PC-9 (cell line): ENCODE data around the gene ASTL. TPM values are rescaled to one million over a fixed set of nuclear protein-coding genes. Genes with fewer than 3 reads are reported as not detected.

ENCODE experiments used
- BruUV-seq: library from RNA; stranded (reverse); fragments of 400-500 nt; replicated peaks from 2 replicates; lab custom pipeline; 2021; lab: Mats Ljungman, UMichigan
- CTCF ChIA-PET: fragments of 300-600 bp; sonication (Branson Sonifier 250); formaldehyde crosslinking; loops from one replicate; lab custom pipeline; 2022; ENCODE audit warnings: antibody characterized with exemption; lab: Charles Lee
- POLR2A ChIA-PET: fragments of 300-600 bp; sonication (Branson Sonifier 250); formaldehyde crosslinking; loops from one replicate; lab custom pipeline; 2022; ENCODE audit warnings: antibody characterized with exemption; ENCODE audit not compliant: unreplicated experiment; lab: Charles Lee
- DNase-seq, 2 experiments: peaks; one replicate each; pipeline versions ENCODE4 v3.0.0 to v3.0.0-alpha.2; 2015 to 2022; ENCODE audit warnings: mixed read lengths in 1 of 2
- H2AFZ ChIP-seq: fragments of 200-600 bp; sonication (generic); 2 replicates; pipeline ENCODE4 v1.8.1; 2017; ENCODE audit warnings: antibody characterized with exemption
- H3F3A ChIP-seq: fragments of 200-600 bp; sonication (generic); 2 replicates; pipeline ENCODE4 v1.8.1; 2017; ENCODE audit warnings: antibody characterized with exemption, mild to moderate bottlenecking, low read depth; ENCODE audit not compliant: insufficient read depth
- H3K27ac ChIP-seq: fragments of 200-600 bp; sonication (generic); 2 replicates; pipeline ENCODE4 v1.6.1; 2016; ENCODE audit warnings: mixed run types
- H3K27me3 ChIP-seq: fragments of 200-600 bp; sonication (generic); 2 replicates; pipeline ENCODE4 v1.6.1; 2016; ENCODE audit warnings: low read depth, mixed run types; ENCODE audit not compliant: insufficient read depth
- H3K36me3 ChIP-seq: fragments of 200-600 bp; sonication (generic); 2 replicates; pipeline ENCODE4 v1.6.1; 2016; ENCODE audit warnings: low read depth, mixed run types
- H3K4me1 ChIP-seq: fragments of 200-600 bp; sonication (generic); replicated peaks from 2 replicates; pipeline ENCODE4 v1.6.1; 2016; ENCODE audit warnings: mixed run types; ENCODE audit not compliant: insufficient read depth
- H3K4me2 ChIP-seq: fragments of 200-600 bp; sonication (generic); 2 replicates; pipeline ENCODE4 v1.6.1; 2017; ENCODE audit warnings: mixed run types
- H3K4me3 ChIP-seq: fragments of 200-600 bp; sonication (generic); 2 replicates; pipeline ENCODE4 v1.6.1; 2016; ENCODE audit warnings: mixed run types
- H3K79me2 ChIP-seq: fragments of 200-600 bp; sonication (generic); 2 replicates; pipeline ENCODE4 v1.6.1; 2017; ENCODE audit warnings: low read depth, mixed run types
- H3K9me2 ChIP-seq: fragments of 200-600 bp; sonication (generic); 2 replicates; pipeline ENCODE4 v1.8.1; 2017; ENCODE audit warnings: mild to moderate bottlenecking; ENCODE audit not compliant: insufficient read depth
- H3K9me3 ChIP-seq: fragments of 200-600 bp; sonication (generic); 2 replicates; pipeline ENCODE4 v1.8.1; 2016; ENCODE audit warnings: low read depth; ENCODE audit not compliant: insufficient read depth
- H4K20me1 ChIP-seq: fragments of 200-600 bp; sonication (generic); 2 replicates; pipeline ENCODE4 v1.8.1; 2017; ENCODE audit not compliant: insufficient read depth
- EZH2 ChIP-seq: fragments of 200-600 bp; sonication (generic); IDR thresholded peaks from 2 replicates; pipeline ENCODE4 v1.8.0; 2017; ENCODE audit warnings: antibody characterized with exemption, low read depth
- intact Hi-C: fragments of 100-400 bp; cut with micrococcal nuclease; formaldehyde crosslinking; loops from one replicate; pipeline ENCODE4 v1.10.0; 2022; ENCODE audit not compliant: unreplicated experiment
- total RNA-seq: library from RNA; stranded (reverse); gene quantifications from 2 replicates; pipeline ENCODE4 v1.2.3, GENCODE V29; 2021
- TF ChIP-seq, protein P1 (sequence below): fragments of 200-600 bp; sonication (generic); conservative IDR thresholded peaks from 2 replicates; pipeline ENCODE4 v1.6.1; 2017; ENCODE audit warnings: mixed run types, antibody characterized with exemption, mild to moderate bottlenecking, moderate library complexity

The ASTL gene
- total RNA-seq, 1 experiment from 2014 or later = not detected

DNA sequence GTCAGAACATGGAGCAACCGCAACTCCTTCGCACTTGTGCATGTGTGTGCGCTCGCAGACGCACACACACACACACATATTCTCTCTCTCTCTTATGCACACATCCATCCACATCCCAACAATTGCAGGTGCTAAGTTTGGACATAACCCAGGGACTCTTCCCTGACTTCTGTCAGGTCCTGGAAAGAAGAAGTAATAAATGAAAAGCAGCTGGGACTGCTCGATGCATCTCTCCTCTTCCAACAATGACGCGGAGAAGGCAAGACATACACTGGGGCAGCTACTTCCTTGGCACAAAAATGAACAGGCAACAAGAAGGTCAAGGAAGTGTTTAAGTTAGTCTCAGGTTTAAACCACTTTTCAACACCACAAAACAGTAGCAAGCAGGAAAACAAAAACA lies 46.7 kb upstream of the ASTL start:
- Histone ChIP-seq H3K9me2 (no peaks in the 10 kb centered on the region), H3K4me1 (no peaks in the 10 kb centered on the region), H3K9me3 (no peaks in the 10 kb centered on the region), H3F3A (peaks cover 50% of the 10 kb centered on the region), H3K36me3 (peaks cover 20% of the 10 kb centered on the region), H3K27ac (no peak overlapping the region), H2AFZ (no peak overlapping the region), H3K27me3 (no peaks in the 10 kb centered on the region), H3K4me2 (no peak overlapping the region), H3K4me3 (no peak overlapping the region), H4K20me1 (peaks cover 16% of the 10 kb centered on the region), H3K79me2 (no peaks in the 10 kb centered on the region; the same call in 1 of the 2 replicates)
- CTCF ChIA-PET = interaction anchor here (1.0 kb wide), 1 partner anchor 23 kb away, joined by 3 read pairs; no protein-coding TSS in a partner anchor
- DNase-seq = no peak
- no peak for TF ChIP-seq EZH2
- TF ChIP-seq, protein P1, sequence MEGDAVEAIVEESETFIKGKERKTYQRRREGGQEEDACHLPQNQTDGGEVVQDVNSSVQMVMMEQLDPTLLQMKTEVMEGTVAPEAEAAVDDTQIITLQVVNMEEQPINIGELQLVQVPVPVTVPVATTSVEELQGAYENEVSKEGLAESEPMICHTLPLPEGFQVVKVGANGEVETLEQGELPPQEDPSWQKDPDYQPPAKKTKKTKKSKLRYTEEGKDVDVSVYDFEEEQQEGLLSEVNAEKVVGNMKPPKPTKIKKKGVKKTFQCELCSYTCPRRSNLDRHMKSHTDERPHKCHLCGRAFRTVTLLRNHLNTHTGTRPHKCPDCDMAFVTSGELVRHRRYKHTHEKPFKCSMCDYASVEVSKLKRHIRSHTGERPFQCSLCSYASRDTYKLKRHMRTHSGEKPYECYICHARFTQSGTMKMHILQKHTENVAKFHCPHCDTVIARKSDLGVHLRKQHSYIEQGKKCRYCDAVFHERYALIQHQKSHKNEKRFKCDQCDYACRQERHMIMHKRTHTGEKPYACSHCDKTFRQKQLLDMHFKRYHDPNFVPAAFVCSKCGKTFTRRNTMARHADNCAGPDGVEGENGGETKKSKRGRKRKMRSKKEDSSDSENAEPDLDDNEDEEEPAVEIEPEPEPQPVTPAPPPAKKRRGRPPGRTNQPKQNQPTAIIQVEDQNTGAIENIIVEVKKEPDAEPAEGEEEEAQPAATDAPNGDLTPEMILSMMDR = no peak
- POLR2A ChIA-PET = no interaction called here
- BruUV-seq = no TSS peak
- intact Hi-C loops = no loop called here

DNA sequence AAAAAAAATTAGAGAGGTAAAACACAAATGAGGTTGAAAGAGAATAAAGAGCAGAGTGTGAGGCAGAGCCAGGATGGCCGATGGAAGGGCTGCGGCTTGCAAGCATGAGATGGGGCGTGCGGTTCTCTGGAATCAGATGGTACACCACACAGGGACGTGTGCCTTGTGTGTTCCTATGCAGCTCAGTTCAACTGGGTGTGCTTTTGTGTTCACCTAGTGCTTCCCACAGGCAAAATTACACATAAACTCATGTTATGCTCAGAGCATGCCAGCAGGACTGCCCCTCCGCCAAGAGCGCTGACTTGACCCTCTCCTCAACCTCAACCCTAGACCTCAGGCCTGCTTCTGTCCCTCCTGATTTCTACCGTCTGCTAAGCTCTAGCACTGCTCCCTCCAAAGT lies 45.9 kb upstream of the ASTL start:
- CTCF ChIA-PET = no interaction called here
- no peaks in the 10 kb centered on the region for H3K27me3 ChIP-seq
- H3K27ac ChIP-seq = no peak overlapping the region
- intact Hi-C loops = no loop called here
- H3K9me3 ChIP-seq = no peaks in the 10 kb centered on the region
- H3K79me2 ChIP-seq = no peaks in the 10 kb centered on the region; the same call in 1 of the 2 replicates
- no TSS peak for BruUV-seq
- H3K4me1 ChIP-seq = no peaks in the 10 kb centered on the region
- no peak overlapping the region for H2AFZ ChIP-seq
- H3K36me3 ChIP-seq = peaks cover 20% of the 10 kb centered on the region
- H4K20me1 ChIP-seq = peaks cover 16% of the 10 kb centered on the region
- no peak overlapping the region for H3K4me2 ChIP-seq
- no peaks in the 10 kb centered on the region for H3K9me2 ChIP-seq
- POLR2A ChIA-PET = no interaction called here
- H3K4me3 ChIP-seq = no peak overlapping the region
- TF ChIP-seq, protein P1 = no peak
- no peak for TF ChIP-seq EZH2
- peaks cover 50% of the 10 kb centered on the region for H3F3A ChIP-seq
- DNase-seq = no peak

DNA sequence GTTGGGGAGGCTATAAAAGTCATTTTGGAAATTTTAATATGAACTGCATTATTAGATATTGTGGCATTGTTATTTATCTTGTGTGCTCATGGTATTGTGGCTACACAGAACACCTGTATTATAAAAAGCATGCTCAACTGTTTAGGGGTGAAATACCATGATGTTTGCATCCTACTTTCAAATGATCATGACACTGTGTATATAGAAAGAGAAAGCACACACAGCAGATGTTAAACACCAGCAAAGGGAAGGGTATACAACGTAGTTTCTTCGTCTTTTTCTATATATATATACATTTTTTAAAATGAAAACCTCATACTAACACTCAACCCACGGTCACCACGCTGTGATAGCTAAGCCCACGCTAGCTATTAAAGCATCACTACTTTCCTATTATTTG lies 43.2 kb upstream of the ASTL start:
- H3K27ac ChIP-seq = no peak overlapping the region
- no peak overlapping the region for H2AFZ ChIP-seq
- ChIA-PET CTCF (no interaction called here), POLR2A (no interaction called here)
- H3K4me2 ChIP-seq = no peak overlapping the region
- intact Hi-C loops = no loop called here
- H3K36me3 ChIP-seq = peaks cover 5% of the 10 kb centered on the region; the same call in 1 of the 2 replicates
- no peak overlapping the region for H3K4me3 ChIP-seq
- H3K4me1 ChIP-seq = no peaks in the 10 kb centered on the region
- no peaks in the 10 kb centered on the region for H4K20me1 ChIP-seq
- no TSS peak for BruUV-seq
- no peaks in the 10 kb centered on the region for H3K27me3 ChIP-seq
- TF ChIP-seq, protein P1 = no peak
- TF ChIP-seq EZH2 = no peak
- no peaks in the 10 kb centered on the region for H3K9me2 ChIP-seq
- DNase-seq = no peak
- no peaks in the 10 kb centered on the region for H3K9me3 ChIP-seq
- H3K79me2 ChIP-seq = no peaks in the 10 kb centered on the region
- peaks cover 35% of the 10 kb centered on the region for H3F3A ChIP-seq
